Activated naive CD8-positive, alpha-beta T cell treated with anti-CD3 and anti-CD28 coated beads, Interleukin-2, amount 50 U/mL, for 16 hours (primary cell): ENCODE measurements around the gene ZNF32.

Experiments used
- DNase-seq: peaks from one replicate; pipeline ENCODE4 v3.0.0-alpha.2; 2020; ENCODE audit warnings: low read depth, low spot score

Gene ZNF32, protein sequence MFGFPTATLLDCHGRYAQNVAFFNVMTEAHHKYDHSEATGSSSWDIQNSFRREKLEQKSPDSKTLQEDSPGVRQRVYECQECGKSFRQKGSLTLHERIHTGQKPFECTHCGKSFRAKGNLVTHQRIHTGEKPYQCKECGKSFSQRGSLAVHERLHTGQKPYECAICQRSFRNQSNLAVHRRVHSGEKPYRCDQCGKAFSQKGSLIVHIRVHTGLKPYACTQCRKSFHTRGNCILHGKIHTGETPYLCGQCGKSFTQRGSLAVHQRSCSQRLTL

DNA sequence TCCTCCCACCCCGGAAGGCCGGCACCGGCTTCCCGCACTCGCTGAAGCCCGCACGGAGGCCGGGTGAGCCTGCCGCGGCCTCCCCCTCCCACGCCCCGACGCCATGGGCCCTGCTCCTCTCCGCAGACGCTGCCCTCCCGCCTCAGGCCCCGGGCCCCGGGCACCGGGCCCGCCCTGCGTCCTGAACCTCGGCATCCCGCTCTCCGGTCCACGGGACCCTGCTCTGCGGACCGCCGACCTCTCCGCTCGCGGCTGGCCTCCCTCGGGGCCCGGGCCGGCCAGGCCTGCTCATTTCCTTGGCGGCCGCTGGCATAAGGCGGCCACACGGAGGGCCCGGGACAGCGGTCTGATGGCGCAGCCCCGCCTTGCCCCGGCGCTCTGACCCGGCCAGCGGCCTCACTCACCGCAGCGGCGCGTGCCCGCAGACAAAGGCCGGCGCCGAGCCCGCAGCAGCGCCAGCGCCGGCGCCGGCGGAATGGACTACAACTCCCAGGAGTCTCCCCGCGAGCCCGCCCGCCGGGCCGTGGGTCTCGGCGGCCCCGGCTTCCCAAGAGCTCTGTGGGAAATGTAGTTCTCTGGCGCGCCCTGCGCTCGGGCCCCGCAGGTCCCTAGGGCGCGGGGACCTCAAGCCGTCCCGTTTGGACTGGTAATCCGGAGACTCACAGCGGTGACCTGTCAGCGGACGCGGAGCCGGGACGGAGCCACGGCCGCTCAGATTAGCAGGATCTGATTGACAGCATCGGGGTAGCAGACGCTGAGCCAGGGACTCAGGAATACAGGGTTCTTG, at the start of gene ZNF32:
Gene ZNF32 (minus strand): TSS at position 484 of the 787 bp plus-strand sequence. CDS start 2,748 bp downstream, outside the sequence.
- peak; percentile 44 for DNase-seq

DNA sequence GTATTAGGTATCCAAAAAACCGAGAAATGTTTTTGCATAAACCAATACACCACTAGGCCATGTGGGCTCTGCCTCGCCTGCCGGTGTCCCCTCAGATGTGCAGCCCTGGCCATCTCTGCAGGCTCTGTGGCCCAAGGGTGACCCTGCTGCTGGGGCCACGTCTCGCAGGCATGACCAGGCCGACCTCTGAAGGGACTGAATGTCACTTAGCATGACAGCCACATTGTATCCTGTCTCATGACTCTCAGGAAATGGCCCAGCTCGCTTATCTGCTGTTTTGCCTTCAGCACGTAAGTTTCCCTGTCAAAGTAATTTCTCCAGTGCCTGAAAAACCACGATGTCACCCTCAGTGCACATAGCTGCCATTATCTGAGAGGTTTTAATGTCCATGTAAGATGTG, 49.5 kb upstream of the ZNF32 start:
- no peak for DNase-seq

DNA sequence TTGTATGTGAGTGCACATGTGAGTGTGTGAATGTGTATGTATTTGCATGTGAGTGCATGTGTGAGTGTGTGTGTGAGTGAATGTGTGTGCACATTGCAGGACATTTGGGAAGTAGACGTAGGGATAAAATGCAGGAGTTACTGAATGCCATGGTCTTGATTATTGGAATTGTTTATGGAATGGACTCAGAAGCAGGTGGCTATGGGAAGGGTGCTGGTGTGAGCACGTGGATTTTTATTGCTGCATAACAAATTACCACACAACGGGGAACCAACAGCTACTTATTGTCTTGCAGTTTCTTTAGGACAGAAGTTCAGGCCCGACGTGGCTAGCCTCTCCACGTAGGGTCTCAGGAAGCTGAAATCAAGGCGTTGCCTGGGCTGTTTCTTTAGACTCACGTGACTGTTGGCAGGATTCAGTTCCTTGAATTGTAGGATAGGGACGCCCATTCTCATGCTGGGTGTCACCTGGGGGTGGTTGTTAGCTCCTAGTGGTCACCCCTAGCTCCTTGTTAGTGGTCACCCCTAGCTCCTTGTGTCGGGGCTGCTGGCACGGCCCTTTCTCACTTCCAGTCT, 48.3 kb upstream of the ZNF32 start:
- DNase-seq, result no peak

DNA sequence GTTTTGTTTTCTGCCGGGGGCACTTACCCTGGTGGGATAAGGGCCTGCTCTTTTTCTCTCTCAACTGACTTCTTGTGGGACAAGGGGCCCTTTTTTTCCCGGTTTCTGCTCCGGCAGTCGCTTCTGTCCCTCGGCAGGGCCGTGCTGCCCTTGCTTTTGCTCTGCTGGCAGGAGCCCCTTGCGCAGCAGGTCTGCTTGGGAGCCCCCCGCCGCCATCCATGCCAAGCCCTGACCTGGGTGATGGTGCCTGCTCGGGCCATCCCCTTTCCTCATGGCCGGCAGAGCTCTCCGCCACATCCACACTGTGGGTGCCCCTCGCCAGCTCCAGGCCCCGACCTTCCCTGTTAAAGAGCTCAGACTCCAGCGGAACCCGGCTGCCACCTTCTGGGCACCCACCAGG, 47.0 kb upstream of the ZNF32 start:
- no peak for DNase-seq

DNA sequence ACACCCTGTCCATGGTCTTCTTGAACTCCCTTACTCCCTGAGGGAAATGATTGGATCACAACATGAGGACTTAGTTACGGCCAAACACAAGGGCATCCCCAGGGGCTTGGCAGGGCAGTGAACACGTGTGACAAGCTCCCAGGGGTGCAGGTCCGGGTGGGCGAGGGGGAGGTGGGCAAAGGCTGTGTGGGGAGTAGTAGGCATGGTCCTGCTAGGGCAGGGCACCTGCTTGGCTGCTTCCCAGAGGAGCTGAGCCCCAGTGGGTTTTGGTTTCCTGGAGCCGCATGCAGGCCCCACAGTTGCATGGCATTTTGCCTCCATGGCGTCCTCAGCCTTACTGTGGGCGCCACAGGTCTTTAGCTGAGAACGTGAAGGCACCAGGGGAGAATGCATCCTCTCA, 46.6 kb upstream of the ZNF32 start:
- no peak for DNase-seq

DNA sequence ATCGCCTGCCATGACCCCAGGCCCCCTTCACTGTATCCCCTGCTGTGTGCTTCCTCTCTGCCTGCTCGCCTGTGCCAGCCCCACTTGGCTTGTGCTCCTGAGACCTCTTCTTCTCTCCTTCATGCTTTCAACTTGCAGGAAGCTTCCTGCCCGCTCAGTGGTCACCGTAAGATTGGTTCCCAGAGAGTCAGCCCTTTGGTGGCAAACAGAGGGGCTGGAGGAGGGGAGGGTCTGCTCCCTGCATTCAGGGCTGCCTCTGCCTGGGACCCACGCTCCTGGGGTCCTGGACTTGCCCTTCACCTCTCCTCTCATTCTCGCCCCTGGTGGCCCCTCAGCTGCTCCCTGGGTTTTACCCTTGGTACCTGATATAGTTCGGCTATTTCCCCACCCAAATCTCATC, 45.8 kb upstream of the ZNF32 start:
- DNase-seq, result no peak

DNA sequence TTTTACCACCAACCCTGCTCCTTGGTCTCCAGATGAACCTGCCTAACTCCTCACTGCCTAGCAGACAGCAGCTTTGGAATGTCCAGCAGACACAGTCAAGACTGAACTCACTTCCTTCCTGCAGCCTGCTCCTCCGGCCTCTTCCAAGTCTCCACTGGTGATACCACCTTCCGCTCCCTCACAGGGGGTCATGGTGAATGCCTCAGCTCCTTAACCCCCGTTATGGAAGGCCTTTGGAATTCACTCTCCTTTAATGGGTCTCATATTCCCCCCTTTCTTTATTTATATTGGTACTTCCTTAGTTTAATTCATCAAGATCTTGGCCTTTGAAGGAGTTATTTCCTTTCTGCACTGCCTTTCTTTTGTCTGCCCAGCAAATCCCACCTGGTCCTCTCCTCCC, 44.9 kb upstream of the ZNF32 start:
- DNase-seq, result no peak

DNA sequence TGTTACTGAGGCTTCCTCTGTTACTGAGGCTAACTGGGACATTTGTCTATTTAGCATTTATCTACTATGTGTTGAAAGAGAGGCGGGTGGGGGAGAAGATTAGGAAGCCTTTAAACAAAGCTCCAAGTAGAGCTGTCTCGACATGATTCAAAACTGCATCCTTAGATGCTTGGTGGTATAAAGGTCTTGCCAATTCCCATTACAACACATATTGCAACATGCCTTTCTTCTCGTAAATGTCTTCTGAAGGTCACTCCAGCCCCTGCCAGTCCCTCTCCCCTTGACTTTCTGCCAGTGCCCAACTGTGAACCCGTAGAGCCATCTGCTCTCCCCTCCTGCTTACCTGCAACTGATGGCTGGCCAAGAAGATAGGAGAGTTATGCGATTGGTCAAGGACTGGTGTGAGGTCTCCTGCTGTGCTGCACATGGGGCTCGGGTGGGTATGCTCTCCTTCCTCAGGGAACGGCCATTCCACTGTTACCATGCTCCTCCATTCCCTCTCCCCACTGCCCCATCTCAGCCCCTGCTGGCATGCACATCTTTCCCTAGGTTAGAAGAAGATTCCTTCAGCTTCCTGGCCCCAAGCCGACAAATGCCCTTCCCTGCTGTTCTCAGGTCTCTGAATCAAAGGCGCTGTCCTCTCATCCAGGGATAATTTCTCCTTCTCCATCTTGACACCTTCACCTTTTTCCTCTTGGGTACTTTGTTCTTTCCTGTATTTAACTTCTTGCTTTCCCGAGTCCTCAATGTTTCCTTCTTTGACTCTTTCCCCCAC, 43.6 kb upstream of the ZNF32 start:
- no peak for DNase-seq

DNA sequence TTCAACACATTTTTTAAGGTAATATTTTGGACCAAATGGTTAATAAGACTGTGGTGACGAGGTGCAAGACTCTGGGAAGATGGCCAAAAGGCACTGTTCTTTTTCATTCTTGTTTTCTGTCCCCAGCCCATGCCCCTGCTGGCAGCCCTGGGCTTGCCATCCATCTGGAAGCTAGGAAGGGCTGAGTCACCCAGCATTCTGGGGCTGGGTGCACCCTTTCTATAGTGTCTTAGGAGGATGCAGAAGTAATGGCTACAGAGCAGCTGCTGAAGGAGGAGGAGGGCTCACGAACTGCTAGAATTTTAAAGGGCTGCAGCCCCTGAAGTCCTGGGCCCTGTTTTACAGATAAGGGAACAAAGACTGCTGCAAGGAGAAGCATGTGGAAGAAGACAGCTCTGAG, 42.8 kb upstream of the ZNF32 start:
- no peak for DNase-seq

DNA sequence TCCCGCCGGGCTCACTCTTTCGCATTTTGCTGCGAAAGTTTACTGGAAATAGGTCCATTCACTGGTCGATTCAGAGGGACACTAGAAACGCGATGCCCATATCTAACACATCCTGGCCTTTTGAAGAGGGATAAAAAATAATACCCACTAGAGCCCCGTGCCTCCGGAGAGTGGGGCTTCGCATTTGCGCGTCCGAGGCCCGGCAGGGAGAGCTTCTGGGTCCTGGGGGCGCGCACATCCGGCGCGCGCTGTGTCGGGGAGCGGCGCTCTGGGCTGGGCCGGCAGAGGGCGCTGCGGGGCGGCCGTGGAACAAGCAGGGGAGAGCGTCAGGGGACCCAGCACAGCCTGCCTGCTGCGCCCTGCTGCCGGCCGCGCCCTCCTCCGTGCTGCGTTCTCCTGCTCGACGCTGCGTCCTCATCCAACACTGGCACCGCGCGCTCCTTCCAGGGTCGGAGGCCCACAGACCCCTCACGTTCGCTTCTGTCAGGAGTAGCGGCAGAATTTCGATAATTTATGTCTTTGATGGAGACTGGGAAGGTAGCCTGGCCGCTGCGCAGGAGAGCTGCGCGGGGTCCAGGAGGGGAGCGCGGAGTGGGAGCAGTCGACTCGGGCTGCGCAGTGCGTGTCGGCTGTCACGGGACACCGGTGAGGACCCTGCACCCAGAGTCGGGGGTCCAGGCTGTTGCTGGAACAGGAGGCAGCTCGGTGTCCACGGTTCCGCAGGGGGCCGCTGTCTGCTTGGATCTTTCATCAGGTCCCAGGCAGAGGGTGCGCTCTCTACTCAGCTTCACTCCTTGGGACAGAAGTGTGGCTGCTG, 41.5 kb upstream of the ZNF32 start:
- DNase-seq, result peak; percentile 67

DNA sequence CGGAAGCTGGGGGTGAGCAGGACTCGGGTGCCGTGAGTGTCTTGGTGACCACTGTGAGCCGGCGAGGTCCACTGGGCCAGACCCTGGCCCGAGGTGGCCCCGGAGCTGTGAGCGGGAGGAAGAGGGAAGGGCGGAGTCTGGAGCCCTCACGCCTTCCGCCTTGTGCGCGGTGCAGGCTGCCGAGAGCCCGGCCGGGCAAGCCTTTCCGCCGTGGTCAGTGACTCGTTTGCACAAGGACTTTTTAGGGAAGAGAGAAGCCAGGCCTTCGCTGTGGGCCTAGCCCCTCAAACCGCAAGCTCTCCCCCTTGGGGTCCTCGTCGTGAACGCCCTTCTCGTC, 40.9 kb upstream of the ZNF32 start:
- DNase-seq, result no peak

DNA sequence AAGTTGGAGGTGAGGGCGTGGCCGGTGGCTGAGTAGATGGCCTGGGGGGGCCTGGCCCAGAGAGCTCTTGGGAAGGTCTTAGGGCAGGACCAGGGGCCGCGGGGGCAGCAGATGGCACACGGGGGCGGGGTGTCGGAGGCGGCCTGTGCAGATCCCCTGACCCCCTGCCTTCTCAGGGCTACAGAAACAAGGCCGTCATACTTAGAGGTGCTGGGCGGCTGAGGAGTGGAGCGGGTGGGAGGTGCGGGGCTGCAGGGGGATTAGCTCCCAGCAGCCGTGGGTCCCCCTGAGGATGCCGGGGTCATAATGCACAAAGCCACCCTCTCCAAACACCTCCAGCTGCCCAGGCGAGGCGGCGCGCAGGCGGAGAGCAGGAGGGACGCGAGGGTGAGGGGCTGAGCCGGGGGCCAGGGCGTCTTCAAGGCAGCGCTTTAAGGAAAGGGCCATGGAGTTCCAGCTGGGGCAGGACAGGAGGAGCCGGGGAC, 40.4 kb upstream of the ZNF32 start:
- DNase-seq, result no peak

DNA sequence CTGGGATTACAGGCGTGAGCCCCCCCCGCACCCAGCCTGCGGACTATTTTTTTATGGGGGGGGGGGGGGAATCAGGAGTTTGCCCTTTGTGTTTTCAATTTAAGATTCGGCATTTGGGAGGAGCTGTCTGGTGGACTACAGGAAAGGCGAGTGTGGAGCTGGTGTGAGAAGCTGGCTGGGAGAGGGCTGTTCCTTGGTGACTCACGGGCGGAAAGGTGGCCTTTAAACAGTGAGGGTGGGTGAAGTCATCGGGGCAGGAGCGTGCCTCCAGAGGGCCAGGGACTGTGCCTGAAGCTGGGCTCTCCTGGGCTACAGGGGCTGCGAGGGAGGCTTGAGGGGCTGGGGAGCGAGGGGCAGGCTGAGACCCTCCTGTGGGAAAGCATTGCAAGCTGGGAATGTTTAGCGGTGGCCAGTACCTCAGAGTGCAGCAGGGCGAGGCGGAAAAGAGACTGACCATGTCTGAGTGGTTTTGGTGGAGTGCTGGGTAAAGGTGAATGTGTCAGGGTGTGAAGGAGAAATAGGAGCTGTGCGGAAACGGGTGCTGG, 39.7 kb upstream of the ZNF32 start:
- no peak for DNase-seq

DNA sequence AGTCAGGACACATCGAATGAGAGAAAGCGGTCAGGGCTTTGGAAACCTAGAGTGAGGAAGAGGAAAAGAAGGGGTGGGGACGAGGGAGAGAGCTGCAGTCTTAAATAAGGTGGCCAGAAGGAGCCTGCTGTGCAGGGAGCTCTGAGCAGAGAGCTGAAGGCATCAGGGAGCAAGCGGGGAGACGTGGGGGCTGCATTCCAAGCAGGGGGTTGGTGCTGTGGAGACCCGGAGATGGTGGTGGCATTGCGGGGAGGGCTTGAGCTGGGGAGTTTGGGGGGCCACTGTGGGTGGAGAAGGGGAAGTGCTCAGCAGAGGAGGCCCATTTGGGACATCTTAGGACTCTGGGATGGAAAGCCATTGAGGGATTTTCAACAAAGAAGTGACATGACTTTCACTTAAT, 38.7 kb upstream of the ZNF32 start:
- DNase-seq, result no peak

DNA sequence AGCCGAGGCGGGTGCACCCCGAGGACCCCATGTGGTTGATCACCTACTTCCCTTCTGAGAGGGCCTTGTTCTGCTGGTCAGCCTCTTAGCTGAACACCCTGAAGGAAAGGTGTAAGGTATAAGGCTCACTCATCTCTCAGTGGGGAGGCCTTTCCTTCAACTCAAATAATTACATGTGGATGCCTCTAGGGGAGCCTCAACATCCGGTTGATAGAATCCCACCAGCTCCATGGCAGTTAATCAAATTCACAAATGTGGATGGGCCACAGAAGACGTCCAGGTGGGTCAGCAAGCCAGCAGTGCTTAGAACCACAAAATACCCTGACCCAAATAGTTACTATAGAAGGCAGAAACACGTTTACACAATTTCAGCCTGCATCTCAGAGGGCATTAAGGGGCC, 37.7 kb upstream of the ZNF32 start:
- no peak for DNase-seq

DNA sequence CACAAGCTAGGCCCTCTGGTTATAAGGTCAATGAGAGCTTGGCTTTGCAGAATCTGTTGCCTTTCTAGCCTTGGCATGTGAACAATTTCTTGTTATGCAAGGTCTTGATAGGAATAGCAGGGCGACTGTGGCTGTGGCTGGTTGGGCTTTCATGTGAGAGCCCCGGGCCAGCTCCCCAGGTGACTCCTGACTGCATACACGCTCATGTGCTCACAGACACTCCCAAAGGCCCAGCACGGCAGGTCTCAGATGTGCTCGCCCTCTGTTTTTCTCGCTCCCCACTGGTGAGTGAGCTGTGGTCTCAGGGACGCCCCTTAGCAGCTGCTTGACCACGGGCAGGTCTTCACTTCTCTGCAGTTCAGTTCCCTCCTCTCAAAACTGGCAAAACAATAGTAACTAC, 37.1 kb upstream of the ZNF32 start:
- no peak for DNase-seq

DNA sequence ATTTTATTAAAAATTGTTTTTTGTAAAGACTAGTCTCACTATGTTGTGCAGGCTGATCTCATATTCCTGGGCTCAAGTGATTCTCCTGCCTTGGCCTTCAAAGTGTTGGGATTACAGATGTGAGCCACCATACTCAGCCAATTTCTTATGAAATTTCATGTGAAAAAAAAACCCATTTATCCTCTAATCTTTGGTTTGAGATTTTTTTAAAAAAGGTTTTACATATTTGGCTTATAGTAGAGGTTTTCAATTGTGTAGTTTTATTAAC, 35.5 kb upstream of the ZNF32 start:
- DNase-seq, result no peak

DNA sequence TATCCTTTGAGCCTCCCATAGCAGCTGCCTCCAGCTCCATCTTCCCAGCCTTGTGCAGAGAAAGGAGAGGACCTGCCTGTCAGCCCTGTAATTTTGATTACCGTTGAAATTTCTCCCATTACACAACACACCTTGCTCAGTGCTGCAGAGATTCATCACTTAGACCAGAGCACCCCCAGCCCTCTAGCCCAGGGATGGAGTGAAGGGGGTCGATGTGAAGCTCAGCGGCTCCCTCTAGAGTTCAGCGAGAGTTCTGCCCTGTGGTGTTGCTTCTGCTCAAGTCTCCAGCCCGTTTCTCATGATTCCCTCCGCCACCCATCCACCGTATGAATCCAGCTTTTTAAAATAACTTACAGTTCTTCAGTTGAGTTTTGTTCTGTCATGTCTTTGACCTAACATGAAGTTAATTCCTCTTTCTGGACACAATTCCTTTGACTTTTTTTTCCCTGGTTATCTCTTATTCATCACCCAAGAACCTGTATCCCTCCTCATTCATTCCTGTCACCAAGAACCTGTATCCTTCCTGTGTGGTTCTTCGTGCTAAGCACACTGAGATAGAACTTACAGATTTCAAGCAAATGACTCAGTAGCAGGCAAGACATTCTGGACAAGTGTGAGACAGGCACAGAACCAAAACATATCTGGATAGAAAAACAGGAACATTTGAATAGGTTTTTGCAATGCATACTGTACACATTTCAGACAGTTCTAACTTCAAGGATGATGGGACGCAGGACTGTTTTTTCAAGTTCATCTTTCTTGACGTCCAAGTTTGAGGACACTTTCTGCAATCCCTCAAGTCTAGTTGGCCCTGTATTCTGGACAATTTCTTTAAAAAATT, 35.0 kb upstream of the ZNF32 start:
- DNase-seq, result no peak

DNA sequence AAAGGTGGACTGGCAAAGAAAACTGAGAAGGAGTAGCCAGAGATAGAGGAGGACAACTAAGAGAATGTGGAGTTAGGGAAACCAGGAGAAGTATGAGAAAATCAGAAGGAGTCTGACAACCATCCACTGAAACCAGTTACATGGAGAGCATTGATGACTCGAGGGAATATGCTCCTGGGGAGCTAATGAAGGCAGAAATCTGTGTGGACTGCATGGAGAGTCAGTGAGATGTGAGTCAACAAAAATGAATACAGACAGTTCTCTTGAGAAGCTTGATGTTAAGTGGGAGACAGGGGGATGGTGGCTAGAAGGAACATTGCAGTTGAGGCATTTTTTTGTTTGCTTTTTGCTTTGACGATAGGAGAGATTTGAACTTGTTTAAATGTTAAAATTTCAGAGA, 34.3 kb upstream of the ZNF32 start:
- DNase-seq, result no peak

DNA sequence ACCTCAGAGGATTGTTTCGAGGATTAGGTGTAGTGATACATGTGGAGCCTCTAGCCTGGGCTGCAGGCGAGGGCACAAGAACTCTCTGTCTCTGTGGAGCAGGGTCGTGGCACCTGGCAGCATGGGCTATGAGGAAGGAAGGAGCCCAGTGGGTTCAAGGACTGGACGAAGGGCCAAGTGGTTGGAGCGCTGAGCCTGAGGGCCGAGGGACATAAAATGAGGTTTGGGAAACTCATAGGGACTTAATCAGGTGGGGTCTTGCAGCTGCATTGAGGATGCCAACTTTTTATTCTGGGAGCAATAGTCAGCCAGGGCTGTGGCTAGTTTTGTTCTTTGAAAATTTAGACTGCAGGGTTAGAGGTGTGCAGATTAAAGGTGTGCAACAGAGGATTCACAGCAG, 33.0 kb upstream of the ZNF32 start:
- DNase-seq, result no peak
